Mesenteric fat pad (tissue), 1 donor: ENCODE results near the gene NTHL1. TPM values are rescaled to one million over a fixed set of nuclear protein-coding genes. Genes with fewer than 3 reads are reported as not detected.
"Not testable (repeated sequence)": the region's sequence is repeated elsewhere in the genome, so short reads cannot be mapped to it uniquely, and the experiment has no call there.

Experiments used
- DNase-seq: peaks from one replicate; pipeline ENCODE4 v3.0.0-alpha.2; 2020; ENCODE audit warnings: low spot score
- total RNA-seq: library from RNA; stranded (reverse); fragmentation: NEBNext Ultra II Directional; extraction: Animal tissue kit (Norgen Biotek cat#: 25700); gene quantifications from one replicate; pipeline ENCODE4 v1.2.1, GENCODE V29; 2021
- donor health status: DM: yes; HTN: yes; CAD: no.

NTHL1 gene
- total RNA-seq, 1 donor from 2014 or later: 9.9 TPM

- DNase-seq: no peak
Observed at GRCh38 chr16:2042986-2043666, 4.5 kb downstream of the NTHL1 start.

GRCh38 chr16:2042171-2042985 is 5.3 kb downstream of the NTHL1 start:
- DNase-seq: no peak

GRCh38 chr16:2040787-2041522 is 6.7 kb downstream of the NTHL1 start:
- no peak for DNase-seq

GRCh38 chr16:2040041-2040786 is 7.4 kb downstream of the NTHL1 start:
- DNase-seq: no peak

GRCh38 chr16:2039274-2040031 is 8.2 kb downstream of the NTHL1 start:
- DNase-seq: no peak

- DNase-seq: no peak
Observed at GRCh38 chr16:2038382-2039231, 9.0 kb downstream of the NTHL1 start.

- no peak for DNase-seq
Observed at GRCh38 chr16:2037647-2038381, 9.8 kb downstream of the NTHL1 start.

- DNase-seq: no peak
Observed at GRCh38 chr16:2037115-2037514, 10.5 kb downstream of the NTHL1 start.

GRCh38 chr16:2036200-2036966 is 11.3 kb downstream of the NTHL1 start:
- no peak for DNase-seq

GRCh38 chr16:2035431-2036199 is 12.0 kb downstream of the NTHL1 start:
- DNase-seq: no peak

GRCh38 chr16:2034696-2035430 is 12.8 kb downstream of the NTHL1 start:
- DNase-seq: no peak

- not testable (repeated sequence) for DNase-seq
Observed at GRCh38 chr16:2033909-2034695, 13.5 kb downstream of the NTHL1 start.

- no peak for DNase-seq
Observed at GRCh38 chr16:2033057-2033908, 14.4 kb downstream of the NTHL1 start.

GRCh38 chr16:2032285-2033056 is 15.2 kb downstream of the NTHL1 start:
- no peak for DNase-seq
